ENCODE results near the gene PTPRE.

GRCh38 chr10:127993056-127993690, 86.3 kb downstream of the PTPRE start:
- TF ChIP-seq CTCF (conservative IDR thresholded peaks at IDR 0.05; ENCODE audit: low read depth, low read length): no peak
- no peak for TF ChIP-seq EZH2 (IDR thresholded peaks at IDR 0.05; ENCODE audit: borderline replicate concordance, low read depth, low read length, poor library complexity, severe bottlenecking)

Measured in A673 (cell line).